ENCODE measurements around the gene FIZ1.

Gene FIZ1

DNA sequence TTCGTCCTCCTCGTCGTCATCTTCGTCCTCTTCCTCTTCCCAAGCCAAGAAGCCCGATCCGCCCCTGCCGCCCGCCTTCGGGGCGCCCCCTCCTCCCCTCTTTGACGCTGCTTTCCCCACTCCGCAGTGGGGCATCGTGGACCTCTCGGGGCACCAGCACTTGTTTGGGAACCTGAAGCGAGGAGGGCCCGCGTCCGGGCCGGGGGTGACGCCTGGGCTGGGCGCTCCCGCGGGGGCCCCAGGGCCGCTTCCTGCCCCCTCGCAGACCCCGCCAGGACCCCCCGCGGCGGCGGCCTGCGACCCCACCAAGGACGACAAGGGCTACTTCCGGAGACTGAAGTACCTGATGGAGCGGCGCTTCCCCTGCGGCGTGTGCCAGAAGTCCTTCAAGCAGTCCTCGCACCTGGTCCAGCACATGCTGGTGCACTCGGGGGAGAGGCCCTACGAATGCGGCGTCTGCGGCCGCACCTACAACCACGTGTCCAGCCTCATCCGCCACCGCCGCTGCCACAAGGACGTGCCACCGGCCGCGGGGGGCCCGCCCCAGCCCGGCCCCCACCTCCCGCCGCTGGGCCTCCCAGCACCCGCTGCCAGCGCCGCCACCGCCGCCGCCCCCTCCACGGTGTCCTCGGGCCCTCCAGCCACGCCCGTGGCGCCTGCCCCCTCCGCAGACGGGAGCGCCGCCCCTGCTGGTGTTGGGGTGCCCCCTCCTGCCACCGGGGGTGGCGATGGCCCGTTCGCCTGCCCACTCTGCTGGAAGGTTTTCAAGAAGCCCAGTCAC, 14.8 kb upstream of the FIZ1 start:
- H3K36me3 ChIP-seq (ENCODE audit: control insufficient read depth in 2 of 2, insufficient read depth in 1 of 2, low read length in 2 of 2) = peaks cover 10 to 41% of the 10 kb centered on the region in 2 experiments; a peak in 2 of 3 replicates
- no peaks in the 10 kb centered on the region for H3K4me1 ChIP-seq (ENCODE audit: control insufficient read depth, insufficient read depth, low read length)
- H3K9me3 ChIP-seq (ENCODE audit: control insufficient read depth, insufficient read depth, low read depth, low read length) = no peaks in the 10 kb centered on the region
- TF ChIP-seq ZNF513 (tag by site-specific recombination; IDR thresholded peaks at IDR 0.05) = peak; percentile 83
- TF ChIP-seq ZNF169 (tag by site-specific recombination; IDR thresholded peaks at IDR 0.05) = no peak
- ChIA-PET CTCF (no interaction called here), POLR2A (no interaction called here)
- no peak overlapping the region for H3K4me3 ChIP-seq (ENCODE audit: low read depth, low read length)
- no peak overlapping the region for H3K27ac ChIP-seq (ENCODE audit: extremely low read depth, low read depth, low read length)

GRCh38 chr19:55613396-55613795, 14.1 kb upstream of the FIZ1 start:
- Histone ChIP-seq H3K4me1 (ENCODE audit: control insufficient read depth, insufficient read depth, low read length) (no peaks in the 10 kb centered on the region), H3K4me3 (ENCODE audit: low read depth, low read length) (no peak overlapping the region), H3K36me3 (ENCODE audit: control insufficient read depth in 2 of 2, insufficient read depth in 1 of 2, low read length in 2 of 2) (peaks cover 11 to 47% of the 10 kb centered on the region in 2 experiments; a peak in 2 of 3 replicates), H3K27ac (ENCODE audit: extremely low read depth, low read depth, low read length) (no peak overlapping the region), H3K9me3 (ENCODE audit: control insufficient read depth, insufficient read depth, low read depth, low read length) (no peaks in the 10 kb centered on the region)
- ChIA-PET POLR2A (interaction anchor here (0.8 kb wide), 1 partner anchor 15 kb away, joined by 3 read pairs; no protein-coding TSS in a partner anchor), CTCF (no interaction called here)
- no peak for TF ChIP-seq ZFP3 (tag by site-specific recombination; IDR thresholded peaks at IDR 0.05; ENCODE audit: low read depth)
- no peak for TF ChIP-seq ZNF837 (tag by site-specific recombination; IDR thresholded peaks at IDR 0.05)
- TF ChIP-seq, protein P1, sequence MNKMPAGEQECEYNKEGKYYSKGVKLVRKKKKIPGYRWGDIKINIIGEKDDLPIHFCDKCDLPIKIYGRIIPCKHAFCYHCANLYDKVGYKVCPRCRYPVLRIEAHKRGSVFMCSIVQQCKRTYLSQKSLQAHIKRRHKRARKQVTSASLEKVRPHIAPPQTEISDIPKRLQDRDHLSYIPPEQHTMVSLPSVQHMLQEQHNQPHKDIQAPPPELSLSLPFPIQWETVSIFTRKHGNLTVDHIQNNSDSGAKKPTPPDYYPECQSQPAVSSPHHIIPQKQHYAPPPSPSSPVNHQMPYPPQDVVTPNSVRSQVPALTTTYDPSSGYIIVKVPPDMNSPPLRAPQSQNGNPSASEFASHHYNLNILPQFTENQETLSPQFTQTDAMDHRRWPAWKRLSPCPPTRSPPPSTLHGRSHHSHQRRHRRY (tag by site-specific recombination; IDR thresholded peaks at IDR 0.05) = no peak
- no peak for TF ChIP-seq ZNF202 (tag by site-specific recombination; IDR thresholded peaks at IDR 0.05; ENCODE audit: borderline replicate concordance)
- TF ChIP-seq ZNF211 (tag by site-specific recombination; IDR thresholded peaks at IDR 0.05; ENCODE audit: low read depth) = no peak
- no peak for TF ChIP-seq HOXD13 (CRISPR knock-in tag; IDR thresholded peaks at IDR 0.05; ENCODE audit: borderline replicate concordance)
- no peak for TF ChIP-seq YY1 (tag by site-specific recombination; IDR thresholded peaks at IDR 0.05)
- no peak for TF ChIP-seq ZSCAN30 (tag by site-specific recombination; IDR thresholded peaks at IDR 0.05)
- no peak for TF ChIP-seq ZSCAN16 (tag by site-specific recombination; IDR thresholded peaks at IDR 0.05)
- TF ChIP-seq ZNF155 (tag by site-specific recombination; IDR thresholded peaks at IDR 0.05) = no peak
- no peak for TF ChIP-seq ZBTB8A (tag by site-specific recombination; IDR thresholded peaks at IDR 0.05)
- no peak for TF ChIP-seq KLF7 (tag by site-specific recombination; IDR thresholded peaks at IDR 0.05; ENCODE audit: borderline replicate concordance)
- TF ChIP-seq ZNF433 (tag by site-specific recombination; IDR thresholded peaks at IDR 0.05; ENCODE audit: low read depth) = no peak
- no peak for TF ChIP-seq ZBTB10 (tag by site-specific recombination; IDR thresholded peaks at IDR 0.05)
- no peak for TF ChIP-seq ZNF239 (tag by site-specific recombination; IDR thresholded peaks at IDR 0.05)
- TF ChIP-seq GFI1B (tag by site-specific recombination; IDR thresholded peaks at IDR 0.05) = no peak

All from HEK293 (cell line).